OCI-M2 (cell line): Measurements from ENCODE around the gene PTPRM.

ENCODE experiments used
- DNase-seq: peaks from one replicate; lab custom pipeline; 2025; ENCODE audit not compliant: unreplicated experiment; lab: John Stamatoyannopoulos, UW

Gene PTPRM

GRCh38 chr18:7598167-7599047 lies 31.3 kb downstream of the PTPRM start:
- no peak for DNase-seq

- no peak for DNase-seq
Measured at GRCh38 chr18:7600036-7600435, 32.9 kb downstream of the PTPRM start.

GRCh38 chr18:7600528-7601245 lies 33.6 kb downstream of the PTPRM start:
- DNase-seq = no peak

- DNase-seq = no peak
Measured at GRCh38 chr18:7601246-7601615, 34.1 kb downstream of the PTPRM start.

- DNase-seq = no peak
Measured at GRCh38 chr18:7601936-7602335, 34.8 kb downstream of the PTPRM start.

GRCh38 chr18:7603259-7604000 lies 36.3 kb downstream of the PTPRM start:
- no peak for DNase-seq

GRCh38 chr18:7604361-7604760 lies 37.2 kb downstream of the PTPRM start:
- no peak for DNase-seq

GRCh38 chr18:7605705-7606104 lies 38.6 kb downstream of the PTPRM start:
- no peak for DNase-seq

GRCh38 chr18:7607540-7608173 lies 40.5 kb downstream of the PTPRM start:
- DNase-seq = no peak

- DNase-seq = no peak
Measured at GRCh38 chr18:7608174-7608550, 41.0 kb downstream of the PTPRM start.

GRCh38 chr18:7608781-7609201 lies 41.7 kb downstream of the PTPRM start:
- DNase-seq = no peak

- no peak for DNase-seq
Measured at GRCh38 chr18:7609617-7610016, 42.5 kb downstream of the PTPRM start.

- DNase-seq = no peak
Measured at GRCh38 chr18:7614042-7614441, 46.9 kb downstream of the PTPRM start.

- DNase-seq = no peak
Measured at GRCh38 chr18:7615840-7616239, 48.7 kb downstream of the PTPRM start.

- DNase-seq = no peak
Measured at GRCh38 chr18:7616661-7617060, 49.5 kb downstream of the PTPRM start.

- DNase-seq = no peak
Measured at GRCh38 chr18:7617738-7618422, 50.8 kb downstream of the PTPRM start.

- no peak for DNase-seq
Measured at GRCh38 chr18:7618891-7619442, 51.9 kb downstream of the PTPRM start.

- no peak for DNase-seq
Measured at GRCh38 chr18:7619676-7620075, 52.6 kb downstream of the PTPRM start.

- DNase-seq = no peak
Measured at GRCh38 chr18:7622721-7623120, 55.6 kb downstream of the PTPRM start.

GRCh38 chr18:7623681-7624080 lies 56.6 kb downstream of the PTPRM start:
- DNase-seq = no peak
